GM23338 (cell line): ENCODE measurements around the gene LONP1.
"Not testable (repeated sequence)": the region's sequence is repeated elsewhere in the genome, so short reads cannot be mapped to it uniquely, and the experiment has no call there.

Experiments
- CREB1 ChIP-seq: fragments of 250-450 bp; sonication (Bioruptor Pico); IDR thresholded peaks from 2 replicates; pipeline ENCODE4 v1.5.0; 2020; ENCODE audit warnings: low read depth, mild to moderate bottlenecking, moderate library complexity
- CTCF ChIP-seq, 2 experiments: fragments of 200-600 bp in 1 of 2; sonication (generic) in 1 of 2; conservative IDR thresholded peaks; 2 replicates each; pipeline versions ENCODE4 v1.5.1 to v1.6.1; 2016 to 2017; ENCODE audit warnings: antibody characterized with exemption in 2 of 2, low read depth in 2 of 2, mild to moderate bottlenecking in 2 of 2, moderate library complexity in 1 of 2
- ETS1 ChIP-seq: IDR thresholded peaks from 2 replicates; pipeline ENCODE4 v1.6.1; 2016; ENCODE audit warnings: antibody characterized with exemption
- EZH2 ChIP-seq: fragments of 200-600 bp; sonication (generic); IDR thresholded peaks from one replicate; pipeline ENCODE4 v1.8.0; 2017; ENCODE audit warnings: antibody characterized with exemption, mild to moderate bottlenecking, low read depth; ENCODE audit not compliant: unreplicated experiment
- EZH2phosphoT487 ChIP-seq: fragments of 200-600 bp; sonication (generic); IDR thresholded peaks from one replicate; pipeline ENCODE4 v1.8.1; 2018; ENCODE audit warnings: antibody characterized with exemption; ENCODE audit not compliant: unreplicated experiment
- JUNB ChIP-seq: IDR thresholded peaks from one replicate; pipeline ENCODE4 v1.6.1; 2016; ENCODE audit warnings: antibody characterized with exemption; ENCODE audit not compliant: unreplicated experiment
- NANOG ChIP-seq: IDR thresholded peaks from 2 replicates; pipeline ENCODE4 v1.6.1; 2016; ENCODE audit warnings: antibody characterized with exemption, borderline replicate concordance
- POLR2AphosphoS5 ChIP-seq: IDR thresholded peaks from 2 replicates; pipeline ENCODE4 v1.6.1; 2016; ENCODE audit warnings: antibody characterized with exemption, low read depth
- REST ChIP-seq: IDR thresholded peaks from one replicate; pipeline ENCODE4 v1.6.1; 2018; ENCODE audit warnings: antibody characterized with exemption; ENCODE audit not compliant: unreplicated experiment
- STAT1 ChIP-seq: IDR thresholded peaks from one replicate; pipeline ENCODE4 v1.6.1; 2016; ENCODE audit warnings: antibody characterized with exemption; ENCODE audit not compliant: unreplicated experiment
- ZNF114 ChIP-seq: fragments of 250-450 bp; sonication (Bioruptor Pico); IDR thresholded peaks from 2 replicates; pipeline ENCODE4 v1.5.0; 2020; ENCODE audit warnings: mild to moderate bottlenecking, moderate library complexity
- ZNF331 ChIP-seq: fragments of 250-450 bp; sonication (Bioruptor Pico); IDR thresholded peaks from 2 replicates; pipeline ENCODE4 v1.5.0; 2020; ENCODE audit warnings: low read depth, mild to moderate bottlenecking, moderate library complexity
- ZNF462 ChIP-seq: fragments of 250-450 bp; sonication (Bioruptor Pico); IDR thresholded peaks from 2 replicates; pipeline ENCODE4 v1.5.0; 2020; ENCODE audit warnings: mild to moderate bottlenecking, moderate library complexity

- not testable (repeated sequence) for TF ChIP-seq EZH2; CREB1 (CRISPR knock-in tag); ZNF331; CTCF (conservative IDR thresholded peaks at IDR 0.05; ENCODE audit: low read depth in 2 of 2); NANOG; JUNB; REST; POLR2AphosphoS5; EZH2phosphoT487; ETS1; ZNF462 (CRISPR knock-in tag); ZNF114 (CRISPR knock-in tag); STAT1
These were observed 17.9 kb downstream of the LONP1 start for GRCh38 chr19:5702053-5702410.
